HL-60 (cell line): ENCODE data around the gene KLC1.

ENCODE experiments used
- CTCF ChIP-seq: IDR thresholded peaks from one replicate; pipeline ENCODE4 v1.5.1; 2011; ENCODE audit warnings: low read length, control low read depth, inconsistent platforms; ENCODE audit not compliant: insufficient read depth
- GABPA ChIP-seq: IDR thresholded peaks from 2 replicates; pipeline ENCODE4 v1.6.1; 2012; ENCODE audit warnings: low read depth
- POLR2AphosphoS5 ChIP-seq: IDR thresholded peaks from 2 replicates; pipeline ENCODE4 v1.6.1; 2012; ENCODE audit warnings: low read depth
- REST ChIP-seq: IDR thresholded peaks from 2 replicates; pipeline ENCODE4 v1.6.1; 2012; ENCODE audit warnings: low read depth; ENCODE audit not compliant: insufficient replicate concordance
- SPI1 ChIP-seq: IDR thresholded peaks from 2 replicates; pipeline ENCODE4 v1.6.1; 2012; ENCODE audit warnings: low read depth, mild to moderate bottlenecking, borderline replicate concordance

GRCh38 chr14:103604620-103605019 is 24.4 kb upstream of the KLC1 start:
- TF ChIP-seq CTCF (no peak), REST (no peak), GABPA (no peak), POLR2AphosphoS5 (no peak), SPI1 (no peak)
